ENCODE results near the gene LRRC8E. TPM values are rescaled to one million over a fixed set of nuclear protein-coding genes. Genes with fewer than 3 reads are reported as not detected.

Gene LRRC8E
- total and polyA plus RNA-seq, 2 of the 8 experiments (the other 6 are each of a cell fraction or from before 2014, with no cell fraction given): 2.7 to 2.9 TPM

DNA sequence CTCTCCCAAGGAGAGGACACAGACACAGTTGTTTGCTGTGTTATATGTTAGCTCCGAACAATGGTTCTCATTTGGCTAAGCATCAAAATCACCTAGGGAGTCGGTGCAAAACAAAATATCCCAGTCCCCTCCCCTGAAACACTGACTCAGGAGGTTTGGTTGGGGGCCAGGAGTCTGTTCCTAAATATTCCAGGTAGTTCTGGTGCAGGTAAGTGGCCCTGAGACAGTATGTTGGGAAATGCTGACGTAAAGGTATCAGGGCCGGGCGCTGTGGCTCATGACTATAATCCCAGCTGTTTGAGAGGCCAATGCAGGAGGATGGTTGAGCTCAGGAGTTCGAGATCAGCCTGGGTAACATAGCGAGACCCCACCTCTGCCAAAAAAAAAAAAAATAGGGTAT is 13.0 kb downstream of the LRRC8E start:
- 93% methylated on average over 7 of the region's 7 CpGs; no CpG with 5 or more reads in 1 of the 2 experiments for WGBS, 2 experiments (ENCODE audit: extremely low coverage in 1 of 2, insufficient coverage in 1 of 2, insufficient read length in 1 of 2, insufficient replicate concordance in 2 of 2, low coverage in 1 of 2, low lambda C conversion rate in 2 of 2, missing lambda C conversion rate in 1 of 2)
- H4K20me1 ChIP-seq (replicated peaks in 1 of 2; ENCODE audit: control insufficient read depth in 1 of 2, insufficient read depth in 2 of 2, low read length in 2 of 2): no peaks in the 10 kb centered on the region
- no peak overlapping the region for H2AK5ac ChIP-seq (ENCODE audit: low read depth, low read length)
- no peak overlapping the region for H4K8ac ChIP-seq (ENCODE audit: extremely low read depth, insufficient read depth, low read length)
- no peak overlapping the region for H3K56ac ChIP-seq (replicated peaks; ENCODE audit: insufficient read length, low read depth, low read length)
- H2BK120ac ChIP-seq (replicated peaks; ENCODE audit: low read depth, low read length): no peak overlapping the region
- no peak overlapping the region for H3K23ac ChIP-seq (ENCODE audit: insufficient read length)
- DNase-seq (ENCODE audit: low read depth in 1 of 2, low spot score in 2 of 2) (no peak), FAIRE-seq (no peak)
- no peak overlapping the region for H3K4me3 ChIP-seq (ENCODE audit: extremely low read depth in 1 of 4, insufficient read depth in 2 of 4, low read depth in 3 of 4, low read length in 4 of 4)
- no peak overlapping the region for H3K18ac ChIP-seq (ENCODE audit: extremely low read depth, low read length)
- H2BK20ac ChIP-seq (ENCODE audit: low read length): no peak overlapping the region
- no peak overlapping the region for H2BK12ac ChIP-seq (ENCODE audit: low read depth, low read length)
- H3K36me3 ChIP-seq (ENCODE audit: control insufficient read depth in 2 of 4, insufficient read depth in 4 of 4, low read length in 3 of 4): no peaks in the 10 kb centered on the region; a peak in 2 of 8 replicates
- no peak overlapping the region for H3K4ac ChIP-seq (replicated peaks; ENCODE audit: insufficient read length, low read depth, low read length)
- H3K9me3 ChIP-seq (ENCODE audit: insufficient read depth in 2 of 2, low read depth in 1 of 2, low read length in 1 of 2): no peaks in the 10 kb centered on the region
- no peak overlapping the region for H2BK5ac ChIP-seq (ENCODE audit: low read depth, low read length)
- ChIA-PET POLR2A (ENCODE audit: partially characterized antibody) (interaction anchor here (0.7 to 5.0 kb wide), 13 partner anchors 7 to 48 kb away, joined by 3 to 22 read pairs (median 7); partner anchors contain the start of genes LRRC8E, SNAPC2, TGFBR3L and TIMM44), CTCF (ENCODE audit: partially characterized antibody) (interaction anchor here (0.6 to 4.9 kb wide), 18 partner anchors 10 to 1393 kb away, joined by 3 to 21 read pairs (median 4); partner anchors contain the start of genes LRRC8E and TGFBR3L)
- no peak overlapping the region for H2BK15ac ChIP-seq (ENCODE audit: low read length)
- no peak overlapping the region for H4K5ac ChIP-seq (ENCODE audit: insufficient read length, low read depth, low read length)
- H3K79me2 ChIP-seq (ENCODE audit: control insufficient read depth in 1 of 2, insufficient read depth in 2 of 2, low read length in 2 of 2): peaks cover 0 to 15% of the 10 kb centered on the region in 2 experiments; a peak in 2 of 4 replicates
- no peak overlapping the region for H3K9ac ChIP-seq (replicated peaks in 1 of 4; ENCODE audit: extremely low read depth in 1 of 4, low read depth in 3 of 4, low read length in 3 of 4)
- H3K27ac ChIP-seq (ENCODE audit: low read depth, low read length): no peak overlapping the region
- no peak overlapping the region for H2AFZ ChIP-seq (ENCODE audit: low read length)
- peaks cover 0 to 13% (median 7%) of the 10 kb centered on the region in 4 experiments; a peak in 5 of 7 replicates for H3K4me1 ChIP-seq (replicated peaks in 1 of 4; ENCODE audit: control insufficient read depth in 3 of 4, insufficient read depth in 4 of 4, low read length in 3 of 4)
- H3K4me2 ChIP-seq (ENCODE audit: insufficient read depth in 1 of 2, low read depth in 2 of 2, low read length in 2 of 2): no peak overlapping the region
- no peak overlapping the region for H3K14ac ChIP-seq (ENCODE audit: insufficient read length)
- no peaks in the 10 kb centered on the region for H3K27me3 ChIP-seq (replicated peaks in 1 of 4; ENCODE audit: control insufficient read depth in 3 of 4, extremely low read depth in 1 of 4, insufficient read depth in 3 of 4, low read length in 3 of 4)
- H3K23me2 ChIP-seq (ENCODE audit: low read depth, low read length): peaks cover 13% of the 10 kb centered on the region
- no peak for TF ChIP-seq TCF12 (IDR thresholded peaks at IDR 0.05; ENCODE audit: low read depth, low read length)
- TF ChIP-seq, protein P1, sequence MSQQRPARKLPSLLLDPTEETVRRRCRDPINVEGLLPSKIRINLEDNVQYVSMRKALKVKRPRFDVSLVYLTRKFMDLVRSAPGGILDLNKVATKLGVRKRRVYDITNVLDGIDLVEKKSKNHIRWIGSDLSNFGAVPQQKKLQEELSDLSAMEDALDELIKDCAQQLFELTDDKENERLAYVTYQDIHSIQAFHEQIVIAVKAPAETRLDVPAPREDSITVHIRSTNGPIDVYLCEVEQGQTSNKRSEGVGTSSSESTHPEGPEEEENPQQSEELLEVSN (IDR thresholded peaks at IDR 0.05): no peak
- no peak for TF ChIP-seq CEBPB (IDR thresholded peaks at IDR 0.05; ENCODE audit: low read depth, low read length)
- TF ChIP-seq TAF1 (IDR thresholded peaks at IDR 0.05; ENCODE audit: low read depth, low read length): no peak
- no peak for TF ChIP-seq SIRT6 (IDR thresholded peaks at IDR 0.05; ENCODE audit: low read length)
- TF ChIP-seq JUN (IDR thresholded peaks at IDR 0.05; ENCODE audit: low read depth, low read length): no peak
- H4K91ac ChIP-seq (replicated peaks; ENCODE audit: insufficient read length, low read length): no peak overlapping the region
- peaks cover 9% of the 10 kb centered on the region for H3K79me1 ChIP-seq (ENCODE audit: low read depth, low read length)

Measured in H1 (cell line).